ENCODE results near the gene ACVRL1.

DNA sequence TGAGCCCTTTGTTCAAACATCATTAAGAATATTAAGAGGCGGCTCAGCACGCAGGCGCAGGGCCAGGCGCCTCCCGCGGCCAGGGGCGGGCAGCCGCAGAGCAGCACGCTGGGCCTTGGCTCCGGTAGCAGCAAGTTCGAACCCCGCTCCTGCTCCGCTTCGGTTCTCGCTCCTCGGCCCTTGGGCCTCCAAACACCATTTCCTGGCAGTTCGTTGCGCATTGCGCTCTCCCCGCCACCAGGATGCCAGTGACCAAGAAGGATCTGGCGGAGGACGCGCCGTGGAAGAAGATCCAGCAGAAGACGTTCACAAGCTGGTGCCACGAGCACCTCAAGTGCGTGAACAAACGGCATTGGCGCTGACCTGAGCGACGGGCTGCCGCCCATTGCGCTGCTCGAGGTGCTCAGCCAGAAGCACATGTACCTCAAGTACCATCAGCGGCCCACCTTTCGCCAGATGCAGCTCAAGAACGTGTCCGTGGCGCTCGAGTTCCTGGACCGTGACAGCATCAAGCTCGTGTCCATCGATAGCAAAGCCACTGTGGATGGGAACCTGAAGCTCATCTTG, 6.9 kb upstream of the ACVRL1 start:
- TF ChIP-seq EZH2 (IDR thresholded peaks at IDR 0.05; ENCODE audit: borderline replicate concordance, insufficient read depth, low read depth, low read length, poor library complexity, severe bottlenecking), result no peak
- TF ChIP-seq, protein P1, sequence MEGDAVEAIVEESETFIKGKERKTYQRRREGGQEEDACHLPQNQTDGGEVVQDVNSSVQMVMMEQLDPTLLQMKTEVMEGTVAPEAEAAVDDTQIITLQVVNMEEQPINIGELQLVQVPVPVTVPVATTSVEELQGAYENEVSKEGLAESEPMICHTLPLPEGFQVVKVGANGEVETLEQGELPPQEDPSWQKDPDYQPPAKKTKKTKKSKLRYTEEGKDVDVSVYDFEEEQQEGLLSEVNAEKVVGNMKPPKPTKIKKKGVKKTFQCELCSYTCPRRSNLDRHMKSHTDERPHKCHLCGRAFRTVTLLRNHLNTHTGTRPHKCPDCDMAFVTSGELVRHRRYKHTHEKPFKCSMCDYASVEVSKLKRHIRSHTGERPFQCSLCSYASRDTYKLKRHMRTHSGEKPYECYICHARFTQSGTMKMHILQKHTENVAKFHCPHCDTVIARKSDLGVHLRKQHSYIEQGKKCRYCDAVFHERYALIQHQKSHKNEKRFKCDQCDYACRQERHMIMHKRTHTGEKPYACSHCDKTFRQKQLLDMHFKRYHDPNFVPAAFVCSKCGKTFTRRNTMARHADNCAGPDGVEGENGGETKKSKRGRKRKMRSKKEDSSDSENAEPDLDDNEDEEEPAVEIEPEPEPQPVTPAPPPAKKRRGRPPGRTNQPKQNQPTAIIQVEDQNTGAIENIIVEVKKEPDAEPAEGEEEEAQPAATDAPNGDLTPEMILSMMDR (IDR thresholded peaks at IDR 0.05), result no peak

Data from B cell (primary cell).